ENCODE results near the gene PRCC.
A peak's percentile ranks its signal among the peaks of the same experiment; 100 is the strongest.

PRCC gene

GRCh38 chr1:156767101-156767878, at the start of gene PRCC:
Gene PRCC, plus strand, starts transcription at chr1:156767535. Its CDS starts 237 bp downstream, at chr1:156767772.
- peak; percentile 90 for DNase-seq

GRCh38 chr1:156721131-156721530, 46.2 kb upstream of the PRCC start:
- no peak for DNase-seq

- no peak for DNase-seq
Observed at GRCh38 chr1:156721535-156721934, 45.8 kb upstream of the PRCC start.

GRCh38 chr1:156725683-156726280, 41.6 kb upstream of the PRCC start:
- DNase-seq = no peak

GRCh38 chr1:156726549-156727226, 40.6 kb upstream of the PRCC start:
- no peak for DNase-seq

- DNase-seq = no peak
Observed at GRCh38 chr1:156727492-156727891, 39.8 kb upstream of the PRCC start.

GRCh38 chr1:156727926-156728598, 39.3 kb upstream of the PRCC start, which contains the start of gene METTL25B:
Gene METTL25B, plus strand, starts transcription at chr1:156728469. Its CDS starts 636 bp downstream, at chr1:156729105.
- no peak for DNase-seq

GRCh38 chr1:156728599-156729462, 38.5 kb upstream of the PRCC start, which contains the start of gene ISG20L2:
Gene ISG20L2, minus strand, starts transcription at chr1:156728766. Its CDS starts 1,114 bp downstream, at chr1:156727652.
- DNase-seq = peak; percentile 79

GRCh38 chr1:156733989-156734584, 33.2 kb upstream of the PRCC start:
- no peak for DNase-seq

GRCh38 chr1:156738407-156738806, 28.9 kb upstream of the PRCC start:
- no peak for DNase-seq

- no peak for DNase-seq
Observed at GRCh38 chr1:156738916-156739315, 28.4 kb upstream of the PRCC start.

- DNase-seq = no peak
Observed at GRCh38 chr1:156740237-156740740, 27.0 kb upstream of the PRCC start.

- DNase-seq = peak; percentile 92
Observed at GRCh38 chr1:156740741-156741480, 26.4 kb upstream of the PRCC start, which contains the start of gene MRPL24. Gene MRPL24, minus strand, starts transcription at chr1:156741088. Its CDS starts 2,384 bp downstream, at chr1:156738704.

- DNase-seq = no peak
Observed at GRCh38 chr1:156741481-156741983, 25.8 kb upstream of the PRCC start.

- no peak for DNase-seq
Observed at GRCh38 chr1:156742017-156742416, 25.3 kb upstream of the PRCC start.

GRCh38 chr1:156742801-156743200, 24.5 kb upstream of the PRCC start:
- DNase-seq = no peak

GRCh38 chr1:156743367-156744302, 23.7 kb upstream of the PRCC start:
- no peak for DNase-seq

- no peak for DNase-seq
Observed at GRCh38 chr1:156744344-156744743, 23.0 kb upstream of the PRCC start.

GRCh38 chr1:156744786-156745419, 22.4 kb upstream of the PRCC start:
- DNase-seq = no peak
